Activated CD8-positive, alpha-beta memory T cell treated with anti-CD3 and anti-CD28 coated beads for 36 hours (primary cell): ENCODE measurements around the gene ARL6IP4. TPM values are rescaled to one million over a fixed set of nuclear protein-coding genes. Genes with fewer than 3 reads are reported as not detected.

Source experiments
- CTCF ChIA-PET: fragments of 350-600 bp; sonication (Branson Sonifier 250); formaldehyde crosslinking; loops from one replicate; lab custom pipeline; 2021; ENCODE audit warnings: antibody characterized with exemption; lab: Charles Lee
- POLR2A ChIA-PET: fragments of 350-600 bp; sonication (Branson Sonifier 250); formaldehyde crosslinking; loops from one replicate; lab custom pipeline; 2021; ENCODE audit warnings: antibody characterized with exemption; lab: Charles Lee
- total RNA-seq, 2 experiments: library from RNA; stranded (reverse); gene quantifications; one replicate each; pipeline ENCODE4 v1.2.3, GENCODE V29; 2021

The ARL6IP4 gene
- total RNA-seq, 2 experiments from 2014 or later: 172 to 180 TPM

- POLR2A ChIA-PET: interaction anchor here (0.6 to 2.1 kb wide), 6 partner anchors 8 to 808 kb away, joined by 3 to 17 read pairs (median 4); partner anchors contain the start of gene ABCB9
- CTCF ChIA-PET: interaction anchor here (0.8 kb wide), 2 partner anchors 111 to 259 kb away, joined by 3 read pairs; partner anchors contain the start of genes MPHOSPH9 and MTRFR
These were observed 6.1 kb upstream of the ARL6IP4 start for GRCh38 chr12:122974274-122974891.

GRCh38 chr12:122974892-122975789, 5.3 kb upstream of the ARL6IP4 start, which contains the start of gene OGFOD2:
OGFOD2 (plus strand) TSS chr12:122975244; CDS start chr12:122975252, 8 bp downstream.
- ChIA-PET CTCF (interaction anchor here (0.6 to 0.8 kb wide), 3 partner anchors 114 to 1876 kb away, joined by 3 to 5 read pairs (median 4); partner anchors contain the start of genes MPHOSPH9 and MTRFR), POLR2A (interaction anchor here (0.6 to 2.1 kb wide), 7 partner anchors 9 to 809 kb away, joined by 3 to 17 read pairs (median 3); partner anchors contain the start of gene ABCB9)

- POLR2A ChIA-PET: interaction anchor here (0.5 to 2.1 kb wide), 5 partner anchors 10 to 257 kb away, joined by 3 to 17 read pairs (median 4); partner anchors contain the start of genes ABCB9, MPHOSPH9 and MTRFR
- CTCF ChIA-PET: interaction anchor here (0.6 to 0.9 kb wide), 4 partner anchors 13 to 1876 kb away, joined by 3 to 5 read pairs (median 4); partner anchors contain the start of genes MPHOSPH9 and MTRFR
These were observed 4.5 kb upstream of the ARL6IP4 start for GRCh38 chr12:122975790-122976647.

GRCh38 chr12:122976648-122976975, 3.9 kb upstream of the ARL6IP4 start:
- POLR2A ChIA-PET: interaction anchor here (0.5 to 1.1 kb wide), 2 partner anchors 34 to 257 kb away, joined by 4 to 5 read pairs; partner anchors contain the start of genes MPHOSPH9 and MTRFR
- CTCF ChIA-PET: interaction anchor here (0.9 kb wide), 1 partner anchor 256 kb away, joined by 3 read pairs; the partner anchor contains the start of genes MPHOSPH9 and MTRFR

- ChIA-PET POLR2A (interaction anchor here (0.6 kb wide), 1 partner anchor 246 kb away, joined by 3 read pairs; no protein-coding TSS in a partner anchor), CTCF (no interaction called here)
These were observed 3.3 kb upstream of the ARL6IP4 start for GRCh38 chr12:122977153-122977552.

GRCh38 chr12:122977655-122978392, 2.7 kb upstream of the ARL6IP4 start:
- POLR2A ChIA-PET: interaction anchor here (0.6 kb wide), 1 partner anchor 246 kb away, joined by 3 read pairs; no protein-coding TSS in a partner anchor

GRCh38 chr12:122978507-122978955, 1.9 kb upstream of the ARL6IP4 start:
- POLR2A ChIA-PET: no interaction called here
- CTCF ChIA-PET: no interaction called here

More at GRCh38 chr12:122977655-122978392, 2.7 kb upstream of the ARL6IP4 start:
- CTCF ChIA-PET: no interaction called here

- ChIA-PET POLR2A (no interaction called here), CTCF (no interaction called here)
These were observed 1.2 kb upstream of the ARL6IP4 start for GRCh38 chr12:122979001-122979907.

- ChIA-PET POLR2A (no interaction called here), CTCF (interaction anchor here (0.7 kb wide), 1 partner anchor 258 kb away, joined by 7 read pairs; no protein-coding TSS in a partner anchor)
These were observed 636 bp upstream of the ARL6IP4 start for GRCh38 chr12:122979908-122980182.

GRCh38 chr12:122981036-122981471, 573 bp downstream of the ARL6IP4 start:
- ChIA-PET POLR2A (interaction anchor here (1.0 kb wide), 1 partner anchor 170 kb away, joined by 3 read pairs; the partner anchor contains the start of gene PITPNM2), CTCF (no interaction called here)

GRCh38 chr12:122981587-122982476, 1.4 kb downstream of the ARL6IP4 start:
- ChIA-PET CTCF (interaction anchor here (0.6 kb wide), 1 partner anchor 21 kb away, joined by 3 read pairs; no protein-coding TSS in a partner anchor), POLR2A (interaction anchor here (0.6 to 1.0 kb wide), 3 partner anchors 81 to 170 kb away, joined by 3 read pairs; partner anchors contain the start of gene PITPNM2)

GRCh38 chr12:122982477-122982815, 2.0 kb downstream of the ARL6IP4 start:
- POLR2A ChIA-PET: interaction anchor here (0.9 kb wide), 1 partner anchor 125 kb away, joined by 3 read pairs; no protein-coding TSS in a partner anchor

GRCh38 chr12:122982963-122983788, 2.7 kb downstream of the ARL6IP4 start:
- CTCF ChIA-PET: no interaction called here
- POLR2A ChIA-PET: interaction anchor here (0.6 to 0.9 kb wide), 2 partner anchors 12 to 124 kb away, joined by 3 read pairs; no protein-coding TSS in a partner anchor

More at GRCh38 chr12:122982477-122982815, 2.0 kb downstream of the ARL6IP4 start:
- CTCF ChIA-PET: interaction anchor here (0.6 kb wide), 1 partner anchor 22 kb away, joined by 3 read pairs; no protein-coding TSS in a partner anchor

GRCh38 chr12:122983789-122984515, 3.5 kb downstream of the ARL6IP4 start:
- ChIA-PET POLR2A (no interaction called here), CTCF (no interaction called here)
